Measurements from ENCODE around the gene ZNF511.

The ZNF511 gene

DNA sequence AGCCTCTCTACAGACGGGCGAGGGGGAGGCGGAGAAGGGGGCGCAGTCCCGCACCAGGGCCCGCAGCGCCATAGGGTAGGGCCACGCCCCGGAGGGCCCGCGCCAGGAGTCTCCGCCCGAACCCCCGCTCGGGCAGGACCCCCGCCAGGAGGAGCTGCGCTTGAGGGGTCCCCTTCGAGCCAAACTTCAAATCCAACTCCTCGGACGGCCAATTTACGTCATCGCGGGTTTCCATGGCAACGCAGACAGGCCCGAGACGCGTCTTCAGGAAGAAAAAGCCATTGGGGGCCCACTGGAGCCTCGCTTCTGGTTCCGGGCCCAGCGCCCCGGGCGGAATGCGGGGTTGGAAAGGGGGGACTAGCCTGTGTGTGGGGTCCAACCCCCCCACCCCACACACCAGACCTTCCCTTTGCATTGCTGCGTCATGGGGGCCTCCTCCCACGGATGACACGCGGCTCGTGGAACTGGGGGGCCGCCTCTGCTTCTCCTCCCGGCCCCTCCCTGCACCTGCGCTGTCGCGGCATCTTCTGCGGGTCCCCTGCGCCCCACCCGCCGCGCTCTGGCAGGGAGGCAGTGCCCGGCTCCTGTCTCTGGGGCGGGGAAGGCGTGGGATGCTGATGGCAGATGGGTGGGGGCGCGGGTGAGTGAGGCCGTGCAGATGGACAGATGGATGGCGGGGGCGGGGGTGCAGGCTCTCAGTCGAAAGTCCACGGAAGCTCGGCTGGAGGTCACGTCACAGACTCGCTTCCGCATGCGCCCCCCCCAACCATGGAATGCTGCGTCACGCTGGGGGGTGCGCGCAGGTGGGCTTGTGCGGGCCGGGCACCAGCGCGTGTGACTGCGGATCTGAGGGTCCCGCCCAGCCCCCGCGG is 26.8 kb downstream of the ZNF511 start:
- DNase-seq (ENCODE audit: low spot score), result no peak

DNA sequence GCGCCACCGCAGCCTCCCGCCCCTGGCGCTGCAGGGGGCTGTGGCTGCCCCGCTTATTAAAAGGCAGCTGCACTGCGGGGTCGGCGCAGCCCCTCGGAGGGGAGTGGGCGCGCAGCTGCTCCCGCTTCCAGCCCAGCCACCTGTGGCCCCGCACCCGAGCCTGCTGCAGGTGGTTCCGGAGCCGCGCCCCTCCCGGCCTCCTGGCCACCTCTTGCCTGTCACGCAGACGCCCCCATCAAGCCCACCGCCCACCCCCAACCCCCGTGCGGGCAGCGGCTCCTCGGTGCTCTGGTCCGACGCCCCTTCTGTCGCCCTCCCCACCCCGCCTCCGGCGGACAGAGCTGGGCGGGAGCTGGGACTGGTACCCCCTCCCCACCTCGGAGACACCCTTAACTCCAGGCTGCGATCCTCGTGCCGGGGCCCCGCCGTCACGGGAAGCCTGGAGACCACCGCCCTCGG is 27.4 kb downstream of the ZNF511 start:
- DNase-seq (ENCODE audit: low spot score), result no peak

DNA sequence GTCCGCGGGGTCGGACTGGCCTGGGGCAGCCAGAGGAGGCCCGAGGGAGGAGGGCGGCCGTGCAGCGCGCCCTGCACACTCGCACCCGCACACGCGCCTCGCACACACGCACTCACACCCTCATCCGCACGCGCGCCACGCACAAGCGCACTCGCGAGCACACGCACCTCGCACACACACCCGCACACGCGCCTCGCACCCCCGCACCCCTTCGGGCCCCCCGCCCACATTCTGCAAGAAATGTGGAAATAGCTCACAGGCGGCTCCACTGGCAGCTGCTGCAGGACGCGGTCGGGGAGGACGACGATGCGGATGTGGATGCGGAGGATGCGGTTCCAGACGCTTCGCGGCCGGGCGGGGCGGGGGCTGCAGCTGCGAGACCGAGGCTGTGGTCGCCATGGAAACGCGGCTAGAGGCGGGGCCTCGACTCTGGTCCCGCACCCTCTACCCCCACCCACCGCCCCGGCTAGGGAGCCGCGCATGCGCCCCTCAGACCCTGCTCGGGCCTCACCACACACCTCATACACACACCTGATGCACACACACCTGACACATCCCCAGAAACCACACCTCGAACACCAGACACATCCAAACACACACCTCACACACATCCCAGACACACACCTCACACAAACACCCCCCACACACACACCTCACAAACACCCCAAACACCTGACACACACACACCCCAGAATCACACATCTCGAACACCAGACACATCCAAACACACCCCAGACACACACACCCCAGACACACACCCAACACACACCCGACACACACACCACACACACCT is 28.1 kb downstream of the ZNF511 start, which contains the start of gene CALY:
Gene CALY (minus strand): TSS at position 320 of the 793 bp plus-strand sequence. CDS start 7,907 bp downstream, outside the sequence.
- DNase-seq (ENCODE audit: low spot score), result no peak

DNA sequence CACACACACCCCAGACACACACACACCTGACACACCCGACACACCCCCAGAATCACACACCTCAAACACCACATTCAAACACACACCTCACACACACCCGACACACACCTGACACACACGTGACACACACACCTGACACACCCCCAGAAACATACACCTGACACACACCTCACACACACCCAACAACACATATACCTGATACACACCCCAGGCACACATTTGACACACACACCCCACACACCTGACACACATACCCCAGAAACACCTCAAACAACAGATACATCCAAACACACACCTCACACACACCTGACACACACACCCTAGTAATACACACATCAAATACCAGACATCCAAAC is 28.6 kb downstream of the ZNF511 start:
- no peak for DNase-seq (ENCODE audit: low spot score)

DNA sequence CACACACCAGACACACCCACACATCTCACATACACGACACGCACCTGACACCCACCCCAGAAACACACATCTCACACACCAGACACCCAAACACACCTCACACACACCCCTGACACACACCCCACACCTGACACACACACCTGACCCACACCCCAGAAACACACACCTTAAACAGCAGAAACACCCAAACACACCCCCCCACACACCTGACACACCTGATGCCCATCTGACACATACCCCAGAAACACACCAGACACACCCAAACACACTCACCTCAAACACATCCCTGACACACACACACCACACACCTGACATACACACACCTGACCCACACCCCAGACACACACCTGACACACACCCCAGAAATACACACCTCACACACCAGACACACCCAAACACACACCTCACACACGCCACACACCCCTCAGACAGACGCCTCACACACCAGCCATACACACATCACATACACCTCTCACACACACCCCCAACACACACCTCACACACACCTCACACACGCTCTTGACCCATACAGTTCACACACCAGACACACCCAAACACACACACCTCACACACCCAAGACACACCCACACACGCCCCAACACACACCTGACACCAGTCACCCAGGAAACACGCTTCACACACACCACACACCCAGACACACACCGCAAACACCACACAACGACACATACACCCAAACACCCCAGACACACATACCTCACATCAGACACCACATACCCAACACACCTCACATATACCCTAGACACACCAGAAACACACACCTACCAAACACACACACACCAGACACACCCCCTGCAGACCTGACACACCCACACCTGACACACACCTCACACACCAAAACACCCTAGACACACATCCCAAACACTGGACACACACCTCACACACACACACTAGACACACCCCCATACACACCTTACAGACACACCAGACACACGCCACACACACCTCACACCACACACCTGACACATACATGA is 29.7 kb downstream of the ZNF511 start:
- no peak for DNase-seq (ENCODE audit: low spot score)

DNA sequence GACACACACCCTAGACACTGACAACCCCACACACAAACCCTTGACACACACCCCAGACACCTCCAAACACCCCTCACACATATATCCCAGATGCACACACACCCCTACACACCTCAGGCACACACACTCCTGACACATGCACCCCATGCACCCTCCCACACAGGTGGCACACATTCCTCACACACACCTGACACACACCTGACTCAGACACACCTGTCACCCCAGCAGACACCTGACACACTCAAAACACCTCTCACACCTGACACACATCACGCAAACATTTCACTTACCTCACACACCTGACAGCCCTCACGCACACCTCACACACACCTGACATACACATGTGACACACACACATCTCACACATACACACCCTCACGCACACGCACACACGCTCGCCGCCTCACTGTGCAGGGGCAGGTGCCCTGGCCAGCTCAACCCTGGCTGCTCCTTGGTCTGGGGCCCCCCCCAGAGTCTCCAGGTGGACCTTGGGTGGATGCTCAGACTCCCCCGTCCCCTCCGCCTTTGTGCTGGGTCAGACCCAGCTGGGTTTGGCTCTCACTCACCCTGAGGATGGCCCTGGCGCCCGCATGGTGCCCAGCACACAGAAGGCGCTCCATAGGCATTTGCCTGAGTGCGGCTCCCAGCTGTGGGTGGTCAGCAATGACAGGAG is 31.1 kb downstream of the ZNF511 start:
- no peak for DNase-seq (ENCODE audit: low spot score)

DNA sequence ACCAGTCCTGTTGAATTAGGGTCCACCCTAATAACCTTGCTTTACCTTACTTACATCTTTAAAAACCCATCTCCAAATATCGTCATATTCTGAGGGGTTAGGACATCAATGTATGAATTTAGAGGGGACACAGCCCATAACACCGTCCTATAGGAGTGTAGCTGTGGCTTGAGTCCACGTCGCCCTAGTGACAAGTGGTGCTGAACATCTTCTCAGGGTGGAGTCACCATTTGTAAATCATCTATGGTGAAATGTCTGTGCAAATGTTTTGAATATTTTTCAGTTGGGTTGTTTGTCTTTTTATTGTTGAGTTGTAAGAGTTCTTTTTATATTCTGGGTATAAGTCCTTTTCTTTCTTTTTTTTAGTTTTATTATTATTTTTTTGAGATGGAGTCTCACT is 33.3 kb downstream of the ZNF511 start:
- DNase-seq (ENCODE audit: low spot score), result no peak

DNA sequence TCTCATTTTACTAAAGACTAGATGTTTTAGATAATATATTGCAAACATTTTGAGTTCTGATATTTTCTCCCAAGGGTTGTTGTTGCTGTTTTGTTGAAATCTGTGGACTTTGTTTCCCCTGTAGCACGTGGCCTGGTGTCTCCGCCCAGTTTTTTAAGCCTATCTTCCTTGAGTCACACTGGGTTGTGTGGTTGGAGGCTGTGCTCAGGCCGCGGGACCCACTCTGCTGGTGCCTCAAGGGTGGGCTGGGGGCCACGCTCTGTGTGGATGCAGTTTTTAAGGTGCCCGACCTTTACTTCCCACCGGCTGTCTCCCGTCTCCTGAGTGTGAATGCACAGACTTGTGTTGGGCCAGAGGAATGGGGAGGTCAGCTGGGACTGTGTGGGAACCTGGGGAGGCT is 34.2 kb downstream of the ZNF511 start:
- DNase-seq (ENCODE audit: low spot score), result no peak

DNA sequence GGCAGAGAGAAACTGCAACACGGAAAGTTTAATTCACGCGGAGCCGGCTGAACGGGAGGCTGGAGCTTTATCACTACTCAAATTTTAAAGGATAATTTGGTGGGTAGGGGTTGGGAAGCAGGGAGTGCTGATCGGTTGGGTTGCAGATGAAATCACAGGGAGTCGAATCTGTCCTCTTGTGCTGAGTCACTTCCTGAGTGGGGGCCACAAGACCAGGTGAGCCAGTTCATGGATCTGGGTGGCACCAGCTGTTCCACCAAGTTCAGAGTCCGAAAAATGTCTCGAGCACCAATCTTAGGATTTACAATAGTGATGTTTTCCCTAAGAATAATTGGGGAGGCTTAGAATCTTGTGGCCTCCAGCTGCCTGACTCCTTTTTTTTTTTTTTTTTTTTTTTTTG is 34.8 kb downstream of the ZNF511 start:
- DNase-seq (ENCODE audit: low spot score), result no peak

DNA sequence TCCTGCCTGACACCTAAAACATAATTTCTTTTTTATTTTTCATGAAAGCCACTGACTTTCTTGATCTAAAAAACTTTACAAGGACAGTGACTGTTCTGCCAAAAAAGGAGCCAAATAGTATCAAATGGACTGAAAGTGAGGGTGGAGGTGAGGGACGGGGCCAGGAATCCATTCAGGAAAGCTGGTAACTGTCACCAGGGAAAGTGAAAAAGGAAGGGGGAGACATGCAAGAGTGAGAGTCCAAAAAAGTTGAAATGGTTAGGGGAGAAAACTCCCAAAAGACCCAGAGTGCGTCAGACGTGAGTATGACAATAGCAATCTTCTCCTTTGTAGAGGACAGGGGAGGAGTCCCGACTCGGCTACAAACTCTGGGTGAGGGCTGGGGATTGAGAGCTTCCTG is 35.5 kb downstream of the ZNF511 start:
- no peak for DNase-seq (ENCODE audit: low spot score)

DNA sequence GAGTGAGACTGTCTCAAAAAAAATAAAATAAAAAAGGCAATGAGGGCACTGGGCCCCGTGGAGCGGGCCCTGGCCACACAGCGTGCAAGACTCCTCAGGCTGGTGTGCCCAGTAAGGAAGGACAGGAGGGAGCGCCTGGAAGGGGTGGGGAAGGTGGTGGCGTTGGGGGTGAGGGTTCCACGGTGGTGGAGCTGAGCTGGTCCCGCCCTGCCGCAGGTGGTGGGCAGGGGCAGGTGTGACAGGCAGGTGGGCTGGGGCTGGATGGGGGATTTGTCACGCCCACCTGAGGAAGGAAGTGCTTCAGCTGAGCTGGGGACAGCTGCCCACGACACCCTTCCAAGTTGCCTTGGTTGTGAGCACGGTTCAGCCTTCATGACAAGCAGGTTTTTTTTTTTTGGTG is 37.7 kb downstream of the ZNF511 start:
- no peak for DNase-seq (ENCODE audit: low spot score)

DNA sequence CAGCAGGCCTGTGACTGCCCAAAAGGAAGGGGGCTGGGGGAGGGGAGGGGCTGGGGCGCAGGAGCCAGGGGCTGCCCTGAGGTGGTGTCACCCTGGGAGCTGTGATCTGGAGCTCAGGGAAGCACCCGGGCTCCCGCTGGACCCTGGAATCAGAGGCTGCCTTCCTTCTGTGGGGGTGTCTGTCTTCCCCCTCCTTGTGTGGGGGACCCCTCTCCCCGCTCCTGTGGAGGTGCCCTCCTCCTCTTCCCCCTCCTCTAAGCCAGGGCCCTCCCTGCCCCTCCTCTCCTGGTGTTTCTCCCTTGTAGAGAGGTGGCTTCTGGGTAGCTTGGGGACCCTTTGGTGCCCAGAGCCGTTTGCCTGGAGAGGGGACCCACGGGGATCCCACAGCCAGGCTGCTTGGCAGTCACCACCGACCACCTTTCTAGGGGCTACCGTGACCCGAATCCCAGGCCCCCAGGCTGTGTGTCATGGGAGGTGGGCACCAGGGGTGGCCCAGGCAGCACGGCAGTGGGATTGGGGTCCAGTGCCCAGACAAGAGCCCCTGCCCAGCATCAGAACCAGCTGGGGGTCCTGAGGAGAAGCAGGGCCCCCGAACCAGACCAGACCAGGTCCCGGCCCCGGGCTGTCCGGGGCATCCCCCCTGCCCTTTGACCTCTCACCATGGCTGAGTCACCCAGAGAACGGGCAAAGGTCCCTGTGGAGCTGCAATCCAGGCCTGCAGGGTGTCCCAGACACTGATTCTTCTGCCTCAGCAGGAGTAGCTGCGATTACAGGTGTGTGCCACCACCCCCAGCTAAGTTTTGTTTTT is 39.2 kb downstream of the ZNF511 start:
- no peak for DNase-seq (ENCODE audit: low spot score)

DNA sequence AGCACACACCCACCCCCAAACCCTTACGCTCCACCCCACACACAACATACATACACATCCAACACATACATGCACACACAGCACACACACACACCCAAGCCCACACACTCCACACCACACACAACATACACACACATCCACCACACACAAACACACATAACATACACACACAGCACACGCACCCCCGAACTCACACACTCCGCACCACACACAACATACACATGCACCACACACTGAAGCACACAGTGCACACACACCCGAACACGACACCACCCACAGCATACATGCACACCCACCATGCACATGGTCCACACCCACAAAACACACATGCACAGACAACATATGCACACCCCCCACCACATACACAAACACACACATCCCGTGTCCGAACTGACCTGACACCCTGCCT is 40.5 kb downstream of the ZNF511 start:
- no peak for DNase-seq (ENCODE audit: low spot score)

DNA sequence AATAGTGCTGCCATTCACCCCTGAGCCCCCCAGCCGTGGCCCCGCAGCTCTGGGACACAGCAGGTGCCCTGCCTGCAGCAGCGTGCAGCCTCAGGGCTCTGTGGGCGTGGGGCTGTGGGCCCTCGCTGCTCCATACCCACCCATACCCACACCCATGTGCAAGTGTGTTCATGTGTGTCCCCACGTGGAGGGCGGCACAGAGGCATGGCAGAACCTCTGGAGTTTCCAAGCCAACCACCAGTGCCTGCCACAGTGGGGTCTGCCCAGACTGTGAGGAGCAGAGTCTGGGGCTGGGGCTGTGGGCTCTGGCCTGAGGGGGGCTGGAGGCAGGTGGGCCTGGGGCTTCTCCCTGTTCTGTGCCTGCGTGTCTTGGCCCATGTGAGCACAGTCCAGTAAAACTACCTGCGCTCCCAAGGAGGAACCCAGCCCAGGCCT is 40.9 kb downstream of the ZNF511 start:
- DNase-seq (ENCODE audit: low spot score), result no peak

DNA sequence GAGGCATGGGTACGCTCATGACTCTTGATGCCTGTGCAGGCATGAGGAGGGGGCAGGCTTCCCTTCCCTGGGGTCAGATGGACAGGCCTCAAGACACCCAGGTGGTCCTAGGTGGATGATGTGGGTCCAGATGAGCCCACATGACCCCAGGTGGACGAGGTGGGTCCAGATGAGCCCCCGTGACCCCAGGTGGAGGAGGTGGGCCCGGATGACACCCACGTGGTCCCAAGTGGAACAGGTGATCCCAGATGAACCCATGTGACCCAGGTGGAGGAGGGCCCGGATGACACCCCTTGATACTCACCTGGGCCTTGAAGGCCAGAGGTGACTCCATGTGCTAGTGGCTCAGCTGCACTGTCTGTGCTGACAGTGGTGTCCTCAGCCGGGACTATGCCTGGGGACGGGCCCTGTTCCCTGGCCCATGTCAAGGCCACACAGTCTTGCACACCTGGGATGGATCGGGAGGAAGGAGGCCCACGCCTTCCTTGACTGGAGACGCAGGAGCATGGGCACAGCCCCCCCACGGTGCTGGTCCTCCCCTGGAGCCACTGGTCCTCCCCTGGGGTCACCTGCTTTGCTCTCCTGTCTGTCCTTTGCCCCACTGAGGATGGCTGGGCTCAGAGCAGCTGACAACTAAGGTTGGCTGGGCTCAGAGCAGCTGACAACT is 41.7 kb downstream of the ZNF511 start:
- DNase-seq (ENCODE audit: low spot score), result no peak

DNA sequence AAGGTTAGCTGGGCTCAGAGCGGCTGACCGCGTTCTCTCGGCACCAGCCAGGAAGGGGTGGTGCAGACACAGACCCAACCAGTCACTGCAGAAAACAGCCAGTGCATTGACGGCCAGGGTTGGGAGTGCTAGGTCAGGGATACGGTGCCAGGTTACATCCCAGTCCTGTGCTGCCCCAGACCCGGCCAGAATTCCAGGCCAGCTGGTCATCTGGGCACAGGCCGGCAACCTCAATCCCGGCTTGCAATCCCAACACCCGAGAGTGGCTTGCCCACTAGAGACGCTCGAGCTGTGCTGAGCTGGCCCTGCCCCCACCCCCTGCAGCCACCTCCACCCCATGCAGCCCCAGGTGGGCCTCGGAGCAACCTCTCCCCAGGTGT is 42.2 kb downstream of the ZNF511 start:
- no peak for DNase-seq (ENCODE audit: low spot score)

DNA sequence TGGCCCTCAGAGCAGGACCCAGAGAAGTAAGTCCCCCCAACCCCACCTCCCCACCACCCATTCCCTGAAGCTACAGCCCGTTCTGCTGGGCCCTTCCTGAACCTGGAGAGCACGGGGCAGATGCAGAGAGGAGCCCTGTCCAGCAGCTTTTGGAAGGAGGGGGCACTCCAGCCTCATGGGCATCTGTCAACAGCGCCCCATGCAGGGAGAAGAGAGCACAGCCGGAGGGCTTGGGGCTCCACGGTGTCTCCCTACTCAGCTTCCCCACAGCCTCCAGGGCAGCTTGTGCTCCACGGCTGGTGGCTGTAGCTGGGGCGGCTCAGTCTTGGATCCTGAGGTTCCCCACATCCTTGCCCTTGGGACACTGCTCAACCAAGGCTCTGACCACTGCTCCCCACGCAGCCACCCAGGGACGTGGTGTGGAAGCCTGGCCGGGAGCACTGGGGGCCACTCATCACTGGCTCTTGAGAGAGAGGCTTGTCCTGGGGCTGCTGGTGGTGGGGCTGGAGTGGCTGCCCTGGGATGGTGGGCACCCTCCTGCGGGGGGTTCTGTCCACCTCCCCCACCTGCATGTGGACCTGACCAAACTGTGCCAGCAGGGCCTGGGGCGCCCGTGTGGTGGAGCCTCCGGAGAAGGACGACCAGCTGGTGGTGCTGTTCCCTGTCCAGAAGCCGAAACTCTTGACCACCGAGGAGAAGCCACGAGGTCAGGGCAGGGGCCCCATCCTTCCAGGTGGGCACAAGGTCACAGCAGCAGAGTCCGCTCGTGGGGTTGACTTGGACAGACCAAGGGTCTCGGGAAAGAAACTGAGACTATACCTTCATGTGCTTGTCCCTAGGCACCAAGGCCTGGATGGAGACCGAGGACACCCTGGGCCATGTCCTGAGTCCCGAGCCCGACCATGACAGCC is 42.9 kb downstream of the ZNF511 start:
- no peak for DNase-seq (ENCODE audit: low spot score)

DNA sequence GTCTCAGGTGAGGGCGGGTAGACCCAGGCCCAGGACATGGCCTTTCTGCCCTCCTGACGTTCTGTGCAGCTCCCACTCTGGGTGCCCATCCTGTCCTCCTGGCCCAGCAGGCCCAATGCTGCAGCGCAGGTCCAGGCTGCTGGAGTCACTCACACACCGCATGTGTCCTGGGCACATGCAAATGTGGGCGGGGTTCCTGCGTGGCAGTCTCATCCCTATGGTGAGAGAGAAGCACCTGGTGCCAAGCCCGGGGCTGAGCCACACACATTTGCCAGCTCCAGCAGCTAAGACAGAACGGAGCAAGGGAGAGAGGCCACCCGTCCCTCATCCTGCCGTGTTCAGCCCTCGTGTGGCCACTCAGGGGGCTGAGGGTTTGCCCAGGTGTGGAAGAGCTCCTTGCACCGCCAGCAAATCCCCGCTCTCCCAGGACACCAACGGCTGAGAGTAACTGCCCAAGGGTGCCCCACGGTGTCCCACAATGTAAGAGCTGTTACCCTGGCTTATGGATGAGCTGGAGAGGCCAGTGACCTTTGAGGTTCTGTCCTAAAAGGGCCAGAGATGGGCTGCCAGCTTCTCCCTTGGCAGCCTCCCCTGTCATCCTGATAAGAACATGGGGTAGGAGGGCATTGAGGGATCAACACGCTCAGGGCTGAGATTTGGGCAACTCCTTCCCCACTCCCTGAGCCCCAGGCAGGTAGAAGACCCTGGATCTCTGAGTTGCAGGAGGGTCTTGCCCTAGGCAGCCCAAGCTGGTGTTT is 44.7 kb downstream of the ZNF511 start:
- DNase-seq (ENCODE audit: low spot score), result no peak
